HEK293 (cell line): ENCODE results near the gene LYL1.
A peak's percentile ranks its signal among the peaks of the same experiment; 100 is the strongest.

Experiments used
- CTCF ChIA-PET: fragments of 350-600 bp; formaldehyde crosslinking; extraction: SDS; loops from one replicate; lab custom pipeline; 2021; ENCODE audit warnings: antibody characterized with exemption; lab: Yijun Ruan, JAX
- POLR2A ChIA-PET: fragments of 300-600 bp; formaldehyde crosslinking; extraction: SDS; loops from one replicate; lab custom pipeline; 2020; ENCODE audit warnings: antibody characterized with exemption, inconsistent platforms; lab: Yijun Ruan, JAX
- H3K27ac ChIP-seq: fragments of 200-500 bp; sonication (Bioruptor generic); 2 replicates; pipeline ENCODE4 v1.5.1; 2014; ENCODE audit warnings: low read depth, low read length, control low read depth, inconsistent platforms; ENCODE audit errors: extremely low read depth
- H3K36me3 ChIP-seq, 2 experiments: fragments of 200-500 bp in 1 of 2; sonication (Bioruptor generic) in 1 of 2; 1 replicate in 1 of 2; 2 replicates in 1 of 2; pipeline ENCODE4 v1.5.1; 2014 to 2017; ENCODE audit warnings: inconsistent platforms in 2 of 2, low read length in 2 of 2; ENCODE audit not compliant: control insufficient read depth in 2 of 2, insufficient read depth in 1 of 2
- H3K4me1 ChIP-seq: fragments of 200-500 bp; sonication (Bioruptor generic); 2 replicates; pipeline ENCODE4 v1.5.1; 2014; ENCODE audit warnings: mild to moderate bottlenecking, low read length, inconsistent platforms; ENCODE audit not compliant: control insufficient read depth, insufficient read depth
- H3K4me3 ChIP-seq: 2 replicates; pipeline ENCODE4 v1.5.1; 2011; ENCODE audit warnings: low read depth, mild to moderate bottlenecking, control low read depth, low read length, moderate library complexity
- H3K9me3 ChIP-seq: fragments of 200-500 bp; sonication (Bioruptor generic); 2 replicates; pipeline ENCODE4 v1.5.1; 2014; ENCODE audit warnings: low read depth, low read length, inconsistent platforms; ENCODE audit not compliant: control insufficient read depth, insufficient read depth
- ELK4 ChIP-seq: IDR thresholded peaks from 2 replicates; pipeline ENCODE4 v1.6.1; 2011; ENCODE audit warnings: mild to moderate bottlenecking, low read depth, low read length, borderline replicate concordance
- SP2 ChIP-seq: fragments of 450-650 bp; formaldehyde crosslinking; IDR thresholded peaks from 2 replicates; pipeline ENCODE4 v1.5.1; 2016; ENCODE audit warnings: missing biosample characterization, missing genetic modification characterization
- TCF7L2 ChIP-seq: IDR thresholded peaks from 2 replicates; pipeline ENCODE4 v1.6.1; 2011; ENCODE audit warnings: low read depth, mild to moderate bottlenecking, inconsistent platforms, low read length, moderate library complexity, borderline replicate concordance
- TRIM28 ChIP-seq: IDR thresholded peaks from 2 replicates; pipeline ENCODE4 v1.6.1; 2011; ENCODE audit warnings: low read length, control low read depth, borderline replicate concordance
- WT1 ChIP-seq: fragments of 450-650 bp; formaldehyde crosslinking; IDR thresholded peaks from 2 replicates; pipeline ENCODE4 v1.5.1; 2016; ENCODE audit warnings: missing biosample characterization, missing genetic modification characterization
- ZBTB17 ChIP-seq: fragments of 450-650 bp; formaldehyde crosslinking; IDR thresholded peaks from 2 replicates; pipeline ENCODE4 v1.5.1; 2016; ENCODE audit warnings: missing biosample characterization, missing genetic modification characterization
- ZBTB8A ChIP-seq: fragments of 450-650 bp; formaldehyde crosslinking; IDR thresholded peaks from 2 replicates; pipeline ENCODE4 v1.5.1; 2016; ENCODE audit warnings: missing biosample characterization, missing genetic modification characterization
- ZFP69B ChIP-seq: fragments of 450-650 bp; formaldehyde crosslinking; IDR thresholded peaks from 2 replicates; pipeline ENCODE4 v1.5.1; 2016; ENCODE audit warnings: missing biosample characterization, missing genetic modification characterization
- ZNF10 ChIP-seq: fragments of 450-650 bp; formaldehyde crosslinking; IDR thresholded peaks from 2 replicates; pipeline ENCODE4 v1.5.1; 2017; ENCODE audit warnings: missing biosample characterization, missing genetic modification characterization
- ZNF366 ChIP-seq: fragments of 450-650 bp; formaldehyde crosslinking; conservative IDR thresholded peaks from 2 replicates; pipeline ENCODE4 v1.5.1; 2016; ENCODE audit warnings: missing biosample characterization, missing genetic modification characterization
- ZNF449 ChIP-seq: fragments of 450-650 bp; formaldehyde crosslinking; IDR thresholded peaks from 2 replicates; pipeline ENCODE4 v1.5.1; 2017; ENCODE audit warnings: missing biosample characterization, mild to moderate bottlenecking, missing genetic modification characterization, moderate library complexity
- ZNF596 ChIP-seq: fragments of 450-650 bp; IDR thresholded peaks from 2 replicates; pipeline ENCODE4 v1.5.0; 2018; ENCODE audit warnings: missing biosample characterization, mild to moderate bottlenecking, missing genetic modification characterization, moderate library complexity
- ZNF600 ChIP-seq: fragments of 450-650 bp; formaldehyde crosslinking; IDR thresholded peaks from 2 replicates; pipeline ENCODE4 v1.5.1; 2016; ENCODE audit warnings: missing biosample characterization, missing genetic modification characterization
- ZNF626 ChIP-seq: fragments of 450-650 bp; sonication (Bioruptor Pico); formaldehyde crosslinking; IDR thresholded peaks from 2 replicates; pipeline ENCODE4 v1.5.1; 2018; ENCODE audit warnings: missing biosample characterization, missing genetic modification characterization, inconsistent platforms
- ZNF692 ChIP-seq: fragments of 450-650 bp; formaldehyde crosslinking; IDR thresholded peaks from 2 replicates; pipeline ENCODE4 v1.5.1; 2016; ENCODE audit warnings: missing biosample characterization, missing genetic modification characterization
- TF ChIP-seq, protein P1 (sequence below): fragments of 450-650 bp; formaldehyde crosslinking; IDR thresholded peaks from 2 replicates; pipeline ENCODE4 v1.5.1; 2016; ENCODE audit warnings: missing biosample characterization, missing genetic modification characterization
- TF ChIP-seq, protein P2 (sequence below): fragments of 450-650 bp; formaldehyde crosslinking; IDR thresholded peaks from 2 replicates; pipeline ENCODE4 v1.5.1; 2016; ENCODE audit warnings: missing biosample characterization, missing genetic modification characterization
- TF ChIP-seq, protein P3 (sequence below): fragments of 450-650 bp; formaldehyde crosslinking; IDR thresholded peaks from 2 replicates; pipeline ENCODE4 v1.5.1; 2016; ENCODE audit warnings: missing biosample characterization, missing genetic modification characterization
- TF ChIP-seq, protein P4 (sequence below): fragments of 450-650 bp; IDR thresholded peaks from 2 replicates; pipeline ENCODE4 v1.5.1; 2018; ENCODE audit warnings: missing biosample characterization, missing genetic modification characterization

LYL1 gene

GRCh38 chr19:13052447-13053175 is 50.0 kb downstream of the LYL1 start:
- CTCF ChIA-PET: interaction anchor here (0.6 to 15.8 kb wide), 7 partner anchors 8 to 143 kb away, joined by 3 to 247 read pairs (median 5); no protein-coding TSS in a partner anchor
- TF ChIP-seq ZNF692: peak; percentile 96
- peak; percentile 69; the same call in 1 of the 2 replicates for TF ChIP-seq ZNF600
- no peak for TF ChIP-seq WT1 (tag by site-specific recombination)
- 0 out of 2 replicates have a peak, but pooled peaks have one; percentile 24 for TF ChIP-seq ZNF366 (tag by site-specific recombination)
- TF ChIP-seq ZBTB8A (tag by site-specific recombination): peak; percentile 2; the same call in 1 of the 2 replicates
- TF ChIP-seq, protein P1, sequence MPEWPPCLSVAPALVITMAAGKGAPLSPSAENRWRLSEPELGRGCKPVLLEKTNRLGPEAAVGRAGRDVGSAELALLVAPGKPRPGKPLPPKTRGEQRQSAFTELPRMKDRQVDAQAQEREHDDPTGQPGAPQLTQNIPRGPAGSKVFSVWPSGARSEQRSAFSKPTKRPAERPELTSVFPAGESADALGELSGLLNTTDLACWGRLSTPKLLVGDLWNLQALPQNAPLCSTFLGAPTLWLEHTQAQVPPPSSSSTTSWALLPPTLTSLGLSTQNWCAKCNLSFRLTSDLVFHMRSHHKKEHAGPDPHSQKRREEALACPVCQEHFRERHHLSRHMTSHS (tag by site-specific recombination): no peak
- peak; percentile 96 for TF ChIP-seq ZFP69B (tag by site-specific recombination)
- TF ChIP-seq, protein P2, sequence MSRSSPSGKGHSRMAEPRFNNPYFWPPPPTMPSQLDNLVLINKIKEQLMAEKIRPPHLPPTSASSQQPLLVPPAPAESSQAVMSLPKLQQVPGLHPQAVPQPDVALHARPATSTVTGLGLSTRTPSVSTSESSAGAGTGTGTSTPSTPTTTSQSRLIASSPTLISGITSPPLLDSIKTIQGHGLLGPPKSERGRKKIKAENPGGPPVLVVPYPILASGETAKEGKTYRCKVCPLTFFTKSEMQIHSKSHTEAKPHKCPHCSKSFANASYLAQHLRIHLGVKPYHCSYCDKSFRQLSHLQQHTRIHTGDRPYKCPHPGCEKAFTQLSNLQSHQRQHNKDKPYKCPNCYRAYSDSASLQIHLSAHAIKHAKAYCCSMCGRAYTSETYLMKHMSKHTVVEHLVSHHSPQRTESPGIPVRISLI (tag by site-specific recombination): no peak
- TF ChIP-seq ZNF10 (tag by site-specific recombination): peak; percentile 17; the same call in 1 of the 2 replicates
- POLR2A ChIA-PET: no interaction called here
- Histone ChIP-seq H3K4me1 (peaks cover 43% of the 10 kb centered on the region), H3K36me3 (no peaks in the 10 kb centered on the region), H3K9me3 (no peaks in the 10 kb centered on the region), H3K4me3 (no peak overlapping the region), H3K27ac (no peak overlapping the region)

DNA sequence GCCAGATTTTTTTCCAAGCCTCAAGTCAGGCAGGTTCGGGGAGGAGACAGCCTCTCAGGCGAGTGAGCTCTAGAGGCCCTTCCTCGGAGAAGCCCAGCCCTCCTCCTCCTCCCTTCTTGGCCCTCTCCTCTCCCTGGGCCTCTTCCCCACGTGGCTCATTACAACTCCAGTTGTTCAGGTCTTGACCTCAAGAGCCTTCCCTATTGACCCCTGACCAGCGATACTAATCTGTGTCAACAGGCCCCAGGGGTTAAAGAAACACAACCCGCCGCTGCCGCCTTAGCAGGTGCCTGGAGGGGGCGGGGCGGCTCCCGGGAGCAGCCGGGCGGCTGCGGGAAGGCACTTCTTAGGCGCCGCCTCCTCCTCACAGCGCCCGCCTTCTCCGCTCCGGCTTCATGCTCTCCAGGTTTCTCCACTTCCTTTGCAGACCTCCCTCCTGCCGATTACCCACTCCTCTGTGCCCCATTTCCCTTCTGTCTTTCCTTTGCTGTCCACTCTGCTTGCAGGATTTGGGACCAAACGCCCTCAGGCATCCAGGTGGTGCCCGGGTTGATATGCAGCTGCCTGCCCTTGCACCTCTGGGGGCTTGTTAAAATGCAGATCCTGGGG is 51.0 kb downstream of the LYL1 start:
- H3K36me3 ChIP-seq: no peaks in the 10 kb centered on the region
- peaks cover 33% of the 10 kb centered on the region for H3K4me1 ChIP-seq
- ChIA-PET CTCF (interaction anchor here (0.5 to 15.8 kb wide), 10 partner anchors 9 to 161 kb away, joined by 3 to 247 read pairs (median 4); partner anchors contain the start of gene GCDH), POLR2A (interaction anchor here (0.6 to 1.0 kb wide), 6 partner anchors 9 to 118 kb away, joined by 3 to 5 read pairs (median 4); partner anchors contain the start of gene FARSA)
- no peak overlapping the region; the same call in 1 of the 2 replicates for H3K27ac ChIP-seq
- no peaks in the 10 kb centered on the region for H3K9me3 ChIP-seq
- H3K4me3 ChIP-seq: peak overlapping the region; percentile 6; the same call in 1 of the 2 replicates
- TF ChIP-seq SP2 (peak; percentile 78), TCF7L2 (peak; percentile 88), TRIM28 (peak; percentile 74; the same call in 1 of the 2 replicates), ZNF596 (tag by site-specific recombination) (no peak), ZBTB17 (tag by site-specific recombination) (peak; percentile 70; the same call in 1 of the 2 replicates), ZNF626 (tag by site-specific recombination) (no peak), ELK4 (no peak), ZNF692 (peak; percentile 67; the same call in 1 of the 2 replicates), ZNF449 (tag by site-specific recombination) (peak; percentile 64; the same call in 1 of the 2 replicates)
- TF ChIP-seq, protein P3, sequence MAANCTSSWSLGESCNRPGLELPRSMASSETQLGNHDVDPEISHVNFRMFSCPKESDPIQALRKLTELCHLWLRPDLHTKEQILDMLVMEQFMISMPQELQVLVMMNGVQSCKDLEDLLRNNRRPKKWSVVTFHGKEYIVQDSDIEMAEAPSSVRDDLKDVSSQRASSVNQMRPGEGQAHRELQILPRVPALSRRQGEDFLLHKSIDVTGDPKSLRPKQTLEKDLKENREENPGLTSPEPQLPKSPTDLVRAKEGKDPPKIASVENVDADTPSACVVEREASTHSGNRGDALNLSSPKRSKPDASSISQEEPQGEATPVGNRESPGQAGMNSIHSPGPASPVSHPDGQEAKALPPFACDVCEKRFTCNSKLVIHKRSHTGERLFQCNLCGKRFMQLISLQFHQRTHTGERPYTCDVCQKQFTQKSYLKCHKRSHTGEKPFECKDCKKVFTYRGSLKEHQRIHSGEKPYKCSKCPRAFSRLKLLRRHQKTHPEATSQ (tag by site-specific recombination): no peak
- TF ChIP-seq, protein P4, sequence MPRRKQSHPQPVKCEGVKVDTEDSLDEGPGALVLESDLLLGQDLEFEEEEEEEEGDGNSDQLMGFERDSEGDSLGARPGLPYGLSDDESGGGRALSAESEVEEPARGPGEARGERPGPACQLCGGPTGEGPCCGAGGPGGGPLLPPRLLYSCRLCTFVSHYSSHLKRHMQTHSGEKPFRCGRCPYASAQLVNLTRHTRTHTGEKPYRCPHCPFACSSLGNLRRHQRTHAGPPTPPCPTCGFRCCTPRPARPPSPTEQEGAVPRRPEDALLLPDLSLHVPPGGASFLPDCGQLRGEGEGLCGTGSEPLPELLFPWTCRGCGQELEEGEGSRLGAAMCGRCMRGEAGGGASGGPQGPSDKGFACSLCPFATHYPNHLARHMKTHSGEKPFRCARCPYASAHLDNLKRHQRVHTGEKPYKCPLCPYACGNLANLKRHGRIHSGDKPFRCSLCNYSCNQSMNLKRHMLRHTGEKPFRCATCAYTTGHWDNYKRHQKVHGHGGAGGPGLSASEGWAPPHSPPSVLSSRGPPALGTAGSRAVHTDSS (tag by site-specific recombination): peak; percentile 84
- TF ChIP-seq, protein P1 (tag by site-specific recombination): peak; percentile 91
